ENCODE measurements around the gene LECT2. TPM values are rescaled to one million over a fixed set of nuclear protein-coding genes. Genes with fewer than 3 reads are reported as not detected.

The LECT2 gene
- total RNA-seq, result not detected in 3 replicates

- no peaks in the 10 kb centered on the region for H3K9me3 Mint-ChIP-seq
- H3K36me3 Mint-ChIP-seq, result no peaks in the 10 kb centered on the region
- H3K4me1 Mint-ChIP-seq, result peaks cover 16% of the 10 kb centered on the region
- no peak for TF ChIP-seq CTCF (IDR thresholded peaks at IDR 0.05; ENCODE audit: unreplicated experiment)
- no peak for DNase-seq (ENCODE audit: low spot score in 2 of 2, unreplicated experiment in 2 of 2)
- no peak within 1 kb of the TSS for H3K4me3 Mint-ChIP-seq
- H3K27me3 Mint-ChIP-seq (ENCODE audit: low read depth), result peaks cover 2% of the 10 kb centered on the region
- H3K27ac Mint-ChIP-seq, result no peak within 1 kb of the TSS
Observed at GRCh38 chr5:135954899-135955298, at the start of gene LECT2. TSS of gene LECT2 (minus strand) at chr5:135954983. CDS start at chr5:135954833, 150 bp downstream.

GRCh38 chr5:136004436-136004835 lies 49.7 kb upstream of the LECT2 start:
- no peak for DNase-seq (ENCODE audit: low spot score in 2 of 2, unreplicated experiment in 2 of 2)
- no peaks in the 10 kb centered on the region for H3K36me3 Mint-ChIP-seq
- TF ChIP-seq CTCF (IDR thresholded peaks at IDR 0.05; ENCODE audit: unreplicated experiment), result no peak
- peaks cover 3% of the 10 kb centered on the region for H3K9me3 Mint-ChIP-seq
- H3K4me1 Mint-ChIP-seq, result peaks cover 26% of the 10 kb centered on the region
- no peak overlapping the region for H3K27ac Mint-ChIP-seq
- H3K27me3 Mint-ChIP-seq (ENCODE audit: low read depth), result peaks cover 7% of the 10 kb centered on the region
- H3K4me3 Mint-ChIP-seq, result no peak overlapping the region

GRCh38 chr5:136001466-136001981 lies 46.7 kb upstream of the LECT2 start:
- H3K4me3 Mint-ChIP-seq, result no peak overlapping the region
- no peak for TF ChIP-seq CTCF (IDR thresholded peaks at IDR 0.05; ENCODE audit: unreplicated experiment)
- H3K4me1 Mint-ChIP-seq, result peaks cover 30% of the 10 kb centered on the region
- H3K9me3 Mint-ChIP-seq, result no peaks in the 10 kb centered on the region
- H3K36me3 Mint-ChIP-seq, result no peaks in the 10 kb centered on the region
- H3K27me3 Mint-ChIP-seq (ENCODE audit: low read depth), result peaks cover 6% of the 10 kb centered on the region
- DNase-seq (ENCODE audit: low spot score in 2 of 2, unreplicated experiment in 2 of 2), result no peak
- peak overlapping the region; percentile 41 for H3K27ac Mint-ChIP-seq

GRCh38 chr5:136000932-136001331 lies 46.1 kb upstream of the LECT2 start:
- Mint-ChIP-seq H3K27me3 (ENCODE audit: low read depth) (peaks cover 6% of the 10 kb centered on the region), H3K4me1 (peaks cover 32% of the 10 kb centered on the region), H3K27ac (no peak overlapping the region), H3K9me3 (no peaks in the 10 kb centered on the region), H3K36me3 (no peaks in the 10 kb centered on the region), H3K4me3 (no peak overlapping the region)
- no peak for DNase-seq (ENCODE audit: low spot score in 2 of 2, unreplicated experiment in 2 of 2)
- TF ChIP-seq CTCF (IDR thresholded peaks at IDR 0.05; ENCODE audit: unreplicated experiment), result no peak

GRCh38 chr5:136000147-136000546 lies 45.4 kb upstream of the LECT2 start:
- Mint-ChIP-seq H3K27ac (no peak overlapping the region), H3K36me3 (no peaks in the 10 kb centered on the region), H3K4me1 (peaks cover 37% of the 10 kb centered on the region), H3K27me3 (ENCODE audit: low read depth) (peaks cover 6% of the 10 kb centered on the region), H3K4me3 (no peak overlapping the region), H3K9me3 (no peaks in the 10 kb centered on the region)
- TF ChIP-seq CTCF (IDR thresholded peaks at IDR 0.05; ENCODE audit: unreplicated experiment), result no peak
- no peak for DNase-seq (ENCODE audit: low spot score in 2 of 2, unreplicated experiment in 2 of 2)

Data from mesothelial cell of epicardium (in vitro differentiated cells).